HG02678 (cell line): ENCODE results near the gene STIM2.
"Not testable (repeated sequence)": the region's sequence is repeated elsewhere in the genome, so short reads cannot be mapped to it uniquely, and the experiment has no call there.

Experiments
- ATAC-seq: cut with Tn5 transposase; IDR thresholded peaks from one replicate; pipeline ENCODE4 v1.9.1; 2021; ENCODE audit warnings: mild to moderate bottlenecking, moderate library complexity; ENCODE audit not compliant: unreplicated experiment

Gene STIM2

DNA sequence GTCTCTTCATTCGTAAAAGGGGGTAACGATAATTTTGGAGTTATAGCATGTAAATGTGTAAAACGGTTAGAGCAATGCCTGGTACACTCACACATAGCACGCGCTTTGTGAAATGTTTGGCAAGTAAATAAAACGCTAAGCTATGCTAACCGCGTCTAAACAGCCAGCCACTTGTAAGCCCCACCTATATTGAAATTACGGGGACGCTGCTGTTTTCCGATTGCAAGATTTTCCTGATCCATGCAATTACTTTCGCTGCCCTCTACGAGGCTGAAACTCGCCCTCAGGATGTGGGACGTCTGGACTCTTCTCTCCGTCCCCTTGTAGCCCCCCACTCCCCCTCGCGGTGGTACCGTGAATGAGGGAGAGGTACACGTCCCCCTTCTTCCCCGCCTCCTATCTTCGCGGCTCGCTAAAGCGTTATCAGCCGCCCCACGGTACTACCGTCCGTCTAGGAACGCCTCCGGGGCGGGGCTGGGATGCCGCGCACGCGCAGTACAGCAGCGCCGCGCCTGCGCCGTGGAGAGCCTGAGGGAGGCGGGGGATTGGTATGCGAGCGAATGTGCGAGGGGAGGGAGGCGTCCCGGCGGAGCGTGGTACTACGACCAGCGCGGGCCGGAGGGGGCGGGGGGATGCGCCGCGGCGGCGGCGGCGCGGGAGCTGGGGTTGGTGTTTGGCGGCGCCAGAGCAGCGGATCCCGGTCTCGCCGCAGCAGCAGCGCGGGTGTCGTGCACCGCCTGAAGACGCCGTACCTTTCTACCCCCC is at the start of gene STIM2:
STIM2 (plus strand) TSS at position 685 of the 765 bp plus-strand sequence.
- ATAC-seq, result peak; percentile 59

- not testable (repeated sequence) for ATAC-seq
These were observed 49.1 kb upstream of the STIM2 start for GRCh38 chr4:26811571-26811970.

GRCh38 chr4:26812049-26812714 is 48.5 kb upstream of the STIM2 start:
- no peak for ATAC-seq

DNA sequence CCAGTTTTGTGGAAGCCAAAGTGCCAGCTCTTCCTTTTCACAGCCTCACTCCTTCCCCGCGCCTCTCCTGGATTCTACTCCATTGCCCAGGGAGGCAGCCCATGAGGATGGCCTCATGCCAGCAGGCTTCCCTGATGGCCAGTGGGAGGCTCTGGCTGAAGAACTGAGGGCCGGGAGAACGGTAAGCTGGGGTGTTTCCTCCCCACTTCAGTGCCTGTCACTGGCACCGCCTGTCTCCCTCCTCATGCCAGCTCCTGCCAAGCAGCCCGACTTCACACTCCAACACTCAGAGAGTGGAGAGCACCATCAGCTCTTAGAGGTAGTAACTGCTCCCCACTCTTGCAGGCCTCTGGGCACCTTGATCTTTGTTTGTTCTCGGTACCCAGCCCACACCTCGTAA is 46.9 kb upstream of the STIM2 start:
- no peak for ATAC-seq

- ATAC-seq, result no peak
These were observed 45.4 kb upstream of the STIM2 start for GRCh38 chr4:26815199-26815598.

GRCh38 chr4:26815706-26816105 is 44.9 kb upstream of the STIM2 start:
- no peak for ATAC-seq

GRCh38 chr4:26819026-26819425 is 41.6 kb upstream of the STIM2 start:
- ATAC-seq, result no peak

GRCh38 chr4:26819478-26820095 is 41.1 kb upstream of the STIM2 start:
- ATAC-seq, result no peak

GRCh38 chr4:26820346-26820745 is 40.3 kb upstream of the STIM2 start:
- no peak for ATAC-seq

DNA sequence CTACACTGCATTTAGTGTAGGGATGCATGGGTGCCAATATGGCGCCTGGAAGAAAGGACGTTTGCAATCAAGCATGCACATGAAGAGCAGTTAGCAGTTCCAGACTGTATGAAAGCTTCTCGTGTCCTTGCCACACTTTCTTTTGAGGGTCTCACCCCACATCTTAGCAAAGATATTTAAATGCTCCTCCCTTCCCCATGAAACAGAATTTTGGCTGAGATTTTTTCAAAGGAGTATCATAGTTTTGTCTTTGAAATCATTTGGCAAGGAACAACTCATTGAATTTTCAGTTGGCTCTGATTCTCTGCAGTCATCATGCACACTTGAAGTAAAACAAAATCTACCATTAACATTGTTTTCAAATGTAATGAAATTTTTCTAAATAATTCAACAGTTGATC is 39.6 kb upstream of the STIM2 start:
- ATAC-seq, result no peak

- no peak for ATAC-seq
These were observed 38.8 kb upstream of the STIM2 start for GRCh38 chr4:26821677-26822503.

GRCh38 chr4:26822546-26822945 is 38.1 kb upstream of the STIM2 start:
- ATAC-seq, result peak; percentile 61

GRCh38 chr4:26822974-26823373 is 37.7 kb upstream of the STIM2 start:
- not testable (repeated sequence) for ATAC-seq

GRCh38 chr4:26823583-26823982 is 37.1 kb upstream of the STIM2 start:
- no peak for ATAC-seq

GRCh38 chr4:26824667-26825066 is 36.0 kb upstream of the STIM2 start:
- ATAC-seq, result no peak

DNA sequence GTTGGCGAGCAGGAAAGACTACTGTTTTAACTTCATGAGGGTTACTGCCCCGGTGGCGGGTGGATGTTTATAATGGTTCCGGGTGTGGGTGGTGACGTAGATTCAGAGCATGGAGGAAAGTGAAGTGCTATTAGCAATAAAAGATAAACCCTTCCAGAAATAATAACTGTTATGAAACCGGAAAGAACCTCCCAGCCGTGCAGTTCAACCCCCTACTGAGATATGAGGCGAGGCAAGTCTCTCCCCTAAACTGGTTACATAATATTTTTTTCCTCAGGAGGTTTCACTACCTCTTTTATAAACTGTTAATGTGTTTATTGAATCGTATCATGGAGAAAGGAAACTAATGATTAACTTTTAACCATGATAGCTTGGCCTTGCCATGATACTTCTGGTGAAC is 33.9 kb upstream of the STIM2 start:
- ATAC-seq, result peak; percentile 78

GRCh38 chr4:26827336-26827735 is 33.3 kb upstream of the STIM2 start:
- ATAC-seq, result not testable (repeated sequence)

- ATAC-seq, result no peak
These were observed 32.8 kb upstream of the STIM2 start for GRCh38 chr4:26827798-26828197.

- ATAC-seq, result no peak
These were observed 31.6 kb upstream of the STIM2 start for GRCh38 chr4:26829018-26829417.

DNA sequence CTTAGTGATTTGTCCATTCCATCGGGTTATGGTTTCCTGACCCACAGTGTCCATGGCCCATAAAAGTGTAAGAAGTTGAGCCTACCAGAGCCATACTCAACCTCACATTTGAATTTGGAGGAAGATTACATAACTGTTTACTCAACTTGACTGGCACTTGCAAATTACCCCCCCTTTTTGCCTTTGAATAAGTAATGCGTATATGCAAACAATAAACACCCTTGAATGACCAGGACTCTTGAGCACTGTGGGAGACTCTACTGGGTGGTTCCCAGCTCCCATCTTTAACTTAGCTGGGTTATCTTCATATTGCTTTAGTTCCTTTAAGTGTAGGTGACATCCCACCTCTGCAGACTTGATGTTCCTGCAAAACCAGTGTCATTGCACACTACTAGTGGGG is 30.6 kb upstream of the STIM2 start:
- no peak for ATAC-seq

DNA sequence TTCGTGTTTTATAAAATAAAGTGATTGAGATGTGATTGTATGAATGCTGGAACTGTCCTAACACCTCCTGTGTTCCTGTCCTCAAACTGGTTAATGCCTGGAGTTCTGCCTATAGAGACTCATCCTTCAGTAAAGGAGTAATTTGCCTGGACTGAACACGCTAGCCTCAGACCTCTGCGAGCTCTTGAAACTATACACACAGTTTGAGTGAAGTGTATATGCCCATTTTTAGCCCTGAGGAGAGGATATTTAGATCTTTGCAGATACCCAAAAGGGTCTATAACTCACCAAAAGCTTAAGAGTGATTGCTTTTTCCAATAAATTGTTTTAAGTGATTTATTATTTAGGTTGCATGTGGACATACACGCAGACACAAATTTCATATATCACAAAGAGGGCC is 29.9 kb upstream of the STIM2 start:
- no peak for ATAC-seq
